Measurements from ENCODE around the gene CDYL2.

DNA sequence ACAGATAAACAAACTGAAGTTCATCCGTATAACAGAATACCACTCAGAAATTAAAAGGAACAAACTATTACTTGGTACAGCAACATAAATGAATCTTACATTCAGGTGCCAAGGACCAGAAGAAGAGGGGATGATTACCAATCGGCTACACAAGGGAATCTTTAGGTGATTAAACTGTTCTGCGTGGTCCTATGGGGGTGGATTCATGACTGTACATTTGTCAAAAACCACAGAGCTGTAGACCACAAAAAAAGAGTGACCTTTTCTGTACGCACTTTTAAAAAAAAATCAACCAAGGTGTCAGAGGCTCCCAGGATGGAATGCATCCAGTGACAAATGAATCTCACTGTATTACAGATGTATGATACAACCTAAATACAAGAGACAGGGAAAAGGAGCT is 110.8 kb downstream of the CDYL2 start:
- TF ChIP-seq, protein P1, sequence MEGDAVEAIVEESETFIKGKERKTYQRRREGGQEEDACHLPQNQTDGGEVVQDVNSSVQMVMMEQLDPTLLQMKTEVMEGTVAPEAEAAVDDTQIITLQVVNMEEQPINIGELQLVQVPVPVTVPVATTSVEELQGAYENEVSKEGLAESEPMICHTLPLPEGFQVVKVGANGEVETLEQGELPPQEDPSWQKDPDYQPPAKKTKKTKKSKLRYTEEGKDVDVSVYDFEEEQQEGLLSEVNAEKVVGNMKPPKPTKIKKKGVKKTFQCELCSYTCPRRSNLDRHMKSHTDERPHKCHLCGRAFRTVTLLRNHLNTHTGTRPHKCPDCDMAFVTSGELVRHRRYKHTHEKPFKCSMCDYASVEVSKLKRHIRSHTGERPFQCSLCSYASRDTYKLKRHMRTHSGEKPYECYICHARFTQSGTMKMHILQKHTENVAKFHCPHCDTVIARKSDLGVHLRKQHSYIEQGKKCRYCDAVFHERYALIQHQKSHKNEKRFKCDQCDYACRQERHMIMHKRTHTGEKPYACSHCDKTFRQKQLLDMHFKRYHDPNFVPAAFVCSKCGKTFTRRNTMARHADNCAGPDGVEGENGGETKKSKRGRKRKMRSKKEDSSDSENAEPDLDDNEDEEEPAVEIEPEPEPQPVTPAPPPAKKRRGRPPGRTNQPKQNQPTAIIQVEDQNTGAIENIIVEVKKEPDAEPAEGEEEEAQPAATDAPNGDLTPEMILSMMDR (conservative IDR thresholded peaks at IDR 0.05) = no peak
- no peak for TF ChIP-seq ZFX (IDR thresholded peaks at IDR 0.05)

All from C4-2B (cell line).